Liver (tissue), 3 donors: ENCODE measurements around the gene HOXC13.

ENCODE experiments used
- ATF3 ChIP-seq: IDR thresholded peaks from 2 replicates; pipeline ENCODE4 v1.6.1; 2016; ENCODE audit warnings: antibody characterized with exemption
- CTCF ChIP-seq: fragments of 150-350 bp; IDR thresholded peaks from 2 replicates; pipeline ENCODE4 v1.5.1; 2017; ENCODE audit warnings: improper control_type of control experiment, low read depth, low read length; ENCODE audit not compliant: missing input control
- FOXA1 ChIP-seq: IDR thresholded peaks from 2 replicates; pipeline ENCODE4 v1.6.1; 2016; ENCODE audit warnings: antibody characterized with exemption
- GABPA ChIP-seq, 2 donors: IDR thresholded peaks in 1 of 2; conservative IDR thresholded peaks in 1 of 2; 2 replicates each; pipeline ENCODE4 v1.6.1; 2016; ENCODE audit warnings: antibody characterized with exemption in 2 of 2, mild to moderate bottlenecking in 1 of 2, moderate library complexity in 1 of 2
- HNF4A ChIP-seq, 2 donors: conservative IDR thresholded peaks; 2 replicates each; pipeline ENCODE4 v1.6.1; 2016; ENCODE audit warnings: antibody characterized with exemption in 2 of 2, mild to moderate bottlenecking in 2 of 2
- HNF4G ChIP-seq: IDR thresholded peaks from 2 replicates; pipeline ENCODE4 v1.6.1; 2016; ENCODE audit warnings: antibody characterized with exemption
- MAX ChIP-seq: IDR thresholded peaks from 2 replicates; pipeline ENCODE4 v1.6.1; 2016; ENCODE audit warnings: antibody characterized with exemption
- RAD21 ChIP-seq, 2 donors: IDR thresholded peaks; 2 replicates each; pipeline ENCODE4 v1.6.1; 2016; ENCODE audit warnings: antibody characterized with exemption in 2 of 2, mild to moderate bottlenecking in 2 of 2
- REST ChIP-seq: IDR thresholded peaks from 2 replicates; pipeline ENCODE4 v1.6.1; 2016; ENCODE audit warnings: antibody characterized with exemption, mild to moderate bottlenecking
- RXRA ChIP-seq, 2 donors: IDR thresholded peaks; 2 replicates each; pipeline ENCODE4 v1.6.1; 2017 to 2018; ENCODE audit warnings: antibody characterized with exemption in 2 of 2, mild to moderate bottlenecking in 1 of 2
- SP1 ChIP-seq: IDR thresholded peaks from 2 replicates; pipeline ENCODE4 v1.6.1; 2018; ENCODE audit warnings: antibody characterized with exemption, mild to moderate bottlenecking
- TAF1 ChIP-seq: conservative IDR thresholded peaks from 2 replicates; pipeline ENCODE4 v1.6.1; 2016; ENCODE audit warnings: antibody characterized with exemption, mild to moderate bottlenecking
- YY1 ChIP-seq: IDR thresholded peaks from 2 replicates; pipeline ENCODE4 v1.6.1; 2016; ENCODE audit warnings: antibody characterized with exemption, mild to moderate bottlenecking
- TF ChIP-seq, protein P1 (sequence below): IDR thresholded peaks from 2 replicates; pipeline ENCODE4 v1.6.1; 2016; ENCODE audit warnings: antibody characterized with exemption
- donor health status: healthy.
- donor health status: healthy.

DNA sequence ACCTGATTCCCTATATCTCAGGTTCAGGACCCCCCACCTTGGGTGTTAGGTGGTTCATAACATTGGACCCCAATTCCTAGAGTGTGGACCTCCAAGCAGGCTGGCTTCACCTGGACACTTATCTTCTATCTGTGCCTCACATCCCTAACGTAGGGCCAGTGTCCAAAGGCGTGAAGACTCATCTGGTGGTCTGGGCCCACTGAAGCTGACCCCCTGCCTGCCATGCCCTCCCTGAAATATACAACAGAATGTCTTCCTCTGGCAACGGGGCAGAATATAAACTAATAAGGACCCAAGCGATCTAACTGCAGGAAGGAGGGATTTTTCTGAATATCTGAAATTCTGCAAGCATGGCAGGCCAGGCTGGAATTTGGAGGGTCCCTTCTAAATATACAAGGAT is 5.6 kb downstream of the HOXC13 start:
- TF ChIP-seq CTCF (no peak), ATF3 (no peak), REST (no peak), YY1 (no peak), SP1 (no peak), GABPA (IDR thresholded peaks at IDR 0.05 in 1 of 2, conservative IDR thresholded peaks at IDR 0.05 in 1 of 2) (no peak), FOXA1 (no peak), HNF4A (conservative IDR thresholded peaks at IDR 0.05) (no peak), TAF1 (no peak), MAX (no peak), RAD21 (IDR thresholded peaks at IDR 0.05) (no peak), HNF4G (no peak), RXRA (IDR thresholded peaks at IDR 0.05) (no peak)
- TF ChIP-seq, protein P1, sequence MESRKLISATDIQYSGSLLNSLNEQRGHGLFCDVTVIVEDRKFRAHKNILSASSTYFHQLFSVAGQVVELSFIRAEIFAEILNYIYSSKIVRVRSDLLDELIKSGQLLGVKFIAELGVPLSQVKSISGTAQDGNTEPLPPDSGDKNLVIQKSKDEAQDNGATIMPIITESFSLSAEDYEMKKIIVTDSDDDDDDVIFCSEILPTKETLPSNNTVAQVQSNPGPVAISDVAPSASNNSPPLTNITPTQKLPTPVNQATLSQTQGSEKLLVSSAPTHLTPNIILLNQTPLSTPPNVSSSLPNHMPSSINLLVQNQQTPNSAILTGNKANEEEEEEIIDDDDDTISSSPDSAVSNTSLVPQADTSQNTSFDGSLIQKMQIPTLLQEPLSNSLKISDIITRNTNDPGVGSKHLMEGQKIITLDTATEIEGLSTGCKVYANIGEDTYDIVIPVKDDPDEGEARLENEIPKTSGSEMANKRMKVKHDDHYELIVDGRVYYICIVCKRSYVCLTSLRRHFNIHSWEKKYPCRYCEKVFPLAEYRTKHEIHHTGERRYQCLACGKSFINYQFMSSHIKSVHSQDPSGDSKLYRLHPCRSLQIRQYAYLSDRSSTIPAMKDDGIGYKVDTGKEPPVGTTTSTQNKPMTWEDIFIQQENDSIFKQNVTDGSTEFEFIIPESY, result no peak
